ENCODE results near the gene NECTIN3.

- TF ChIP-seq CTCF (IDR thresholded peaks at IDR 0.05) (no peak), POLR2A (IDR thresholded peaks at IDR 0.05) (no peak)
These were observed 41.3 kb downstream of the NECTIN3 start for GRCh38 chr3:111112913-111113312.
